ENCODE measurements around the gene SLC16A10.

- peak; percentile 87 for TF ChIP-seq CTCF (IDR thresholded peaks at IDR 0.05)
- TF ChIP-seq ZFX (IDR thresholded peaks at IDR 0.05; ENCODE audit: borderline replicate concordance): no peak
Measured at GRCh38 chr6:111057074-111057752, 30.1 kb upstream of the SLC16A10 start.
